GM10266 (cell line): ENCODE results near the gene DLG4.

Experiments used
- DNase-seq: peaks from one replicate; pipeline ENCODE4 v3.0.0; 2012; ENCODE audit errors: extremely low spot score
- TF ChIP-seq, protein P1 (sequence below): IDR thresholded peaks from 2 replicates; pipeline ENCODE4 v1.5.1; 2012; ENCODE audit warnings: mild to moderate bottlenecking, low read depth; ENCODE audit not compliant: control insufficient read depth, insufficient read depth; ENCODE audit errors: missing control alignments

Gene DLG4

DNA sequence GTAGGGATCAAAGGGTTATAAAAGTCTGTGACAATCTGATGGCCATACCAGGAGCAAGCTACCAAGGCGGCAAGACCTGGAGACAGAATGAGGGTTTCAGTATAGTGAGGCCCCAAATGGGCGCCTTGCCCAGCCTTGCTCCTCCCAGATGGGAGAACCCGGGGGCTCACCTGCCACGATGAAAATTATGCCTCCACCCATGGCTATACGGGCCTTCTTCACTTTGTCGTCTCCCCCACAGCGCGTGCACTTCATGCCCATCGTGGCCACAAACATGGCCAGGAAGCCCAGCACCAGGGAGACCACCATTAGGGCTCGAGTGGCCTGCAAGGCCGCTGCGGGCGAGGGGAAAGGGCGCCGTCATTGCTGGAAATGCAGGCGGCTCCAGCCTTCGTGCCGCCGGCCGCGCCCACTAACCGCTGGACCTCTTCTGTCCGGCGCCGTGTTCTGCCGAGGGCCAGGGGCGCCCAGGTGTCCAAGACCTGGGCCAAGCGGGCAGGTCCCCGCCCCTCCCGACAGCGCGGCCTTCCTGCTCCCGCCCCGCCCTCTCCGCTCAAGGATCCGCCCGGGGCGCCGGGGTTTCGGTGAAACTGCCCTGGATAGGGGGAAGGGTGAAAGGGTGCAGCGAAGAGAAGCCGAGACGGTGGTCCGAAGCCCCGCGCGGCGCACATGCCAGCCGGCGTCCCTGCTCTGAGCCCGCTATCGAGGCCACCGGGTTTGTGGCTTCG is 41.2 kb upstream of the DLG4 start:
- TF ChIP-seq, protein P1, sequence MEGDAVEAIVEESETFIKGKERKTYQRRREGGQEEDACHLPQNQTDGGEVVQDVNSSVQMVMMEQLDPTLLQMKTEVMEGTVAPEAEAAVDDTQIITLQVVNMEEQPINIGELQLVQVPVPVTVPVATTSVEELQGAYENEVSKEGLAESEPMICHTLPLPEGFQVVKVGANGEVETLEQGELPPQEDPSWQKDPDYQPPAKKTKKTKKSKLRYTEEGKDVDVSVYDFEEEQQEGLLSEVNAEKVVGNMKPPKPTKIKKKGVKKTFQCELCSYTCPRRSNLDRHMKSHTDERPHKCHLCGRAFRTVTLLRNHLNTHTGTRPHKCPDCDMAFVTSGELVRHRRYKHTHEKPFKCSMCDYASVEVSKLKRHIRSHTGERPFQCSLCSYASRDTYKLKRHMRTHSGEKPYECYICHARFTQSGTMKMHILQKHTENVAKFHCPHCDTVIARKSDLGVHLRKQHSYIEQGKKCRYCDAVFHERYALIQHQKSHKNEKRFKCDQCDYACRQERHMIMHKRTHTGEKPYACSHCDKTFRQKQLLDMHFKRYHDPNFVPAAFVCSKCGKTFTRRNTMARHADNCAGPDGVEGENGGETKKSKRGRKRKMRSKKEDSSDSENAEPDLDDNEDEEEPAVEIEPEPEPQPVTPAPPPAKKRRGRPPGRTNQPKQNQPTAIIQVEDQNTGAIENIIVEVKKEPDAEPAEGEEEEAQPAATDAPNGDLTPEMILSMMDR, result no peak
- peak; percentile 68 for DNase-seq

DNA sequence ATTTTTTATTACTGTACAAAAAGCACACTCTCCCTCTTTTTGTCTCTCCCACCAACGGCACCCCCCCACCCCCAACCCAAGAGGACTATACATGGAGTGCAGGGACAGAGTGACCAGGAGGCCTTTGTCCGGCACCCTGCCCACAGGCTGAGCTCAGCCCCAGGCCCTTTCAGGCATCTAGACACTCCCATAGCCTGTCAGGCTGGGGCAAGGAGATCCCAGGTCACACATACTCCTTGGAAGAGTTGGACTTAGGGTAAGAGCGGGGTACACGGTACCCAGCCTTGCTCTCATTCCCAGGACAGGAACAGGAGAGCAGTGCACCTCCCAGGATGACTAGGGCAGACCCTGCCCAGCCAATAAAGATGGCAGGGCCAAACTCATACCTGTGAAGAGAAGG is 40.5 kb upstream of the DLG4 start:
- TF ChIP-seq, protein P1, result no peak
- no peak for DNase-seq

DNA sequence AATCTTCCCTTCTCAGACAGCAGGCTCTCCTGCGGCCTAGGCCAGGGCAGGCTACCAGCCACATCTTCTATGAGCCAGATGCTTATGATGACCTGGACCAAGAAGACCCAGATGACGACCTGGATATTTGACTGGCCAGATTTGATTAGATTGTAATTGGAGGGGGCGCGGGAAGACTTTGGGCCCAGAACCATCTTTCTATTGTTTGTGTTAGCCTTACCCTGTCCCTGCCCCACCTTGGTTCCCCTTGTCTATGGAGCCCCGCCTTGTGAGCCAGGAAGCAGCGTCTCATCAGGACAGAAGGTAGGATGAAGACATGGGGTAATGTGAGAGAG is 39.9 kb upstream of the DLG4 start:
- TF ChIP-seq, protein P1, result no peak
- no peak for DNase-seq

DNA sequence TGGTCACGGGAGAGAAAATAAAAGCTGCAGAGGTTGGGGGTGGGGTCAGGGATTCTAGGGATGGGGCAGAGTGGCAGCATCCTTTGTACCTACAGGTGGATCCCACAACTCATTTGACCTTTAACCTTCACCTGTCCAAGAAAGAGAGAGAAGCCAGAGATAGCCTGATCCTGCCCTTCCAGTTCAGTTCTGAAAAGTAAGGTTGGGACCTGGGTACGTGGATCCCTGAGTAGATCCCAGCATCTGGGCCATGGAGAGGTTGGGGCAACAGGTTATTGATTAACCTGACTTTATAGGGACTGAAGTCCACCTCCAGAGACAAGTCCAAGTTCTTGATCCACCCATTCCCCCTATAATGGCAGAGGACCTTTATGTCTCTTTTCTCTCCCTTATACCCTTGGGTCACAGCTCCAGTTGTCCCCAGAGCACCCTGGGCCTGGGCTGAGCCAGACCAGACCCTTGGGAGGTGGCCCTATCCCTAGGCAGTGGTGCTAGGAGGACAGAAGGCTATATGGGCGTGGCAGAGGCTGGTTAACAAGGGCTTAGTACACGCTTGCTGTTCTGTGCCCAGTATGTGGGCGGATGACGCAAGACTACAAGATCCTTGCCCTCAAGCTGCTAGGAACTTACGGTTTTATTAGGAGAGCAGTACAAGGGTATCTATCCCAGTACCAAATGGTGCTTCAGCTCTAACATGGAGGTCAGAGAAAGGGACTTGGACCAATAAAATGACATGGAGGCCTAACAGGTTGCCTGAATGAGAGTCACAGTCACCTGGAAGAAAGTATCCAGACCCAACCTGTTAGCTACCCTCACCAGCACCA is 39.3 kb upstream of the DLG4 start:
- TF ChIP-seq, protein P1, result no peak

DNA sequence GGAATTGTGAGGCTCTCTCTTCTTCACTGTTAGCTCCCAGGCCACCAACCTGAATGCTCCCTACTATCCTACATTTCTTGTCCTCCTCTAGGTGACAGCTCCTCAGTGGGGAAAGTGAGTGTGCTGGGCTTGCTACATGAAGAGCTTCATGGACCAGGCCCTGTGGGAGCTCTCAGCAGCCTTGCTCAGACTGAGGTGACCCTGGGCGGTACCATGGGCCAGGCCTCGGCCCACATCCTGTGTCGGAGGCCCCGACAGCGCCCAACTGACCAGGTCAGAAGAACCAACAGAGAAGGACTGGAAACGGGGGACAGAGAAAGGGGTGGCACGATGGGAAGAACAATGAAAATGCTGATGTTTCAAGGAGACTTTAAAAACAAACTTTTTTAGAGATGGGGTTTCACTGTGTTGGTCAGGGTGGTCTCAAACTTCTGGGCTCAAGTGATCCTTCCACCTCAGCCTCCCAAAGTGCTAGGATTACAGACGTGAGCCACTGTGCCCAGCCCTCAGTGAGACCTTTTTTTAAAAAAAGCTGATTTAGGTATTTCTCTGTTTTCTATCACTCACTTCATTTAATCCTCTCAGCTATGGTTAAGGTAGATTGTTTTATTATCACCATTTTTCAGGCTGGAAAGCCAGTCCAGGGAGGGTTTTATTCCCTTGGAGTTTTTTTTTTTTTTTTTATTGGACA is 37.3 kb upstream of the DLG4 start:
- TF ChIP-seq, protein P1, result no peak
- no peak for DNase-seq

More for the DNA sequence above, 39.3 kb upstream of the DLG4 start:
- DNase-seq, result no peak

DNA sequence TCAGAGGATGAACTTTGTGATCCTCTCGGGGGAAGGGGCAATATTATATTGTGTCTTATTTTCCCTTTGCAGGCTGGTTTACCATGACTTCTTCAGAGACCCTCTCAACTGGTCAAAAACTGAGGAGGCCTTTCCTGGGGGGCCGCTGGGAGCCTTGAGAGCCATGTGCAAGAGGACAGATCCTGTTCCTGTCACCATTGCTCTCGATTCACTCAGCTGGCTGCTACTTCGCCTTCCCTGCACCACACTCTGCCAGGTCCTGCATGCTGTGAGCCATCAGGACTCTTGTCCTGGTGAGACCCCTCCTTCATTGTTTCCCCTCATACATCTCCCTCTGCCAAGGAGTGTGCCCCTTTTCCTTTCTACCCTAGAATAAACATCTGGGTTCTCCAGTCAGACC is 34.9 kb upstream of the DLG4 start:
- DNase-seq, result no peak
- TF ChIP-seq, protein P1, result no peak
